Neural cell (in vitro differentiated cells): ENCODE data around the gene GFM1. TPM values are rescaled to one million over a fixed set of nuclear protein-coding genes. Genes with fewer than 3 reads are reported as not detected.

Experiments used
- H2AFZ ChIP-seq: fragments of 200-600, 300-800 bp; sonication (generic), shearing (Covaris generic); 2 replicates; pipeline ENCODE4 v1.6.0; 2014; ENCODE audit warnings: low read depth, mild to moderate bottlenecking, antibody characterized with exemption, low read length, moderate library complexity
- H3F3A ChIP-seq: fragments of 200-600 bp; shearing (Covaris generic); 2 replicates; pipeline ENCODE4 v1.6.1; 2016; ENCODE audit warnings: mild to moderate bottlenecking, moderate library complexity, mixed read lengths, antibody characterized with exemption, low read length; ENCODE audit not compliant: insufficient read depth, poor library complexity, severe bottlenecking
- H3K27ac ChIP-seq: fragments of 200-600, 300-800 bp; sonication (generic), shearing (Covaris generic); 2 replicates; pipeline ENCODE4 v1.5.1; 2014; ENCODE audit warnings: mild to moderate bottlenecking, low read length, moderate library complexity
- H3K27me3 ChIP-seq: fragments of 300-800, 200-600 bp; sonication (generic), shearing (Covaris generic); 2 replicates; pipeline ENCODE4 v1.6.0; 2014; ENCODE audit warnings: mild to moderate bottlenecking, low read depth, low read length, moderate library complexity; ENCODE audit not compliant: insufficient read depth
- H3K36me3 ChIP-seq: fragments of 300-800, 200-600 bp; sonication (generic), shearing (Covaris generic); 2 replicates; pipeline ENCODE4 v1.5.1; 2014; ENCODE audit warnings: mild to moderate bottlenecking, antibody characterized with exemption, low read length, moderate library complexity; ENCODE audit not compliant: insufficient read depth
- H3K4me2 ChIP-seq: fragments of 300-800, 200-600 bp; sonication (generic), shearing (Covaris generic); 2 replicates; pipeline ENCODE4 v1.6.0; 2014; ENCODE audit warnings: mild to moderate bottlenecking, low read length
- H3K4me3 ChIP-seq: fragments of 300-800, 200-600 bp; sonication (generic), shearing (Covaris generic); 2 replicates; pipeline ENCODE4 v1.5.1; 2014; ENCODE audit warnings: mild to moderate bottlenecking, low read length, moderate library complexity
- H3K79me2 ChIP-seq: fragments of 200-600 bp; shearing (Covaris generic); replicated peaks from 2 replicates; pipeline ENCODE4 v1.6.0; 2014; ENCODE audit warnings: mild to moderate bottlenecking, low read length, moderate library complexity; ENCODE audit not compliant: insufficient read depth
- H3K9ac ChIP-seq: fragments of 300-800, 200-600 bp; sonication (generic), shearing (Covaris generic); 2 replicates; pipeline ENCODE4 v1.6.1; 2016; ENCODE audit warnings: mild to moderate bottlenecking, low read length, mixed read lengths
- H3K9me2 ChIP-seq: fragments of 200-600 bp; shearing (Covaris generic); 2 replicates; pipeline ENCODE4 v1.6.1; 2016; ENCODE audit warnings: mild to moderate bottlenecking, low read length, mixed read lengths; ENCODE audit not compliant: insufficient read depth
- H3K9me3 ChIP-seq: fragments of 200-600, 300-800 bp; sonication (generic), shearing (Covaris generic); 2 replicates; pipeline ENCODE4 v1.6.1; 2016; ENCODE audit warnings: mild to moderate bottlenecking, mixed run types, low read length, moderate library complexity, mixed read lengths
- H4K20me1 ChIP-seq: fragments of 200-600 bp; shearing (Covaris generic); 2 replicates; pipeline ENCODE4 v1.6.1; 2016; ENCODE audit warnings: mild to moderate bottlenecking, mixed run types; ENCODE audit not compliant: insufficient read depth
- CTCF ChIP-seq: fragments of 450-650 bp; IDR thresholded peaks from 2 replicates; pipeline ENCODE4 v1.5.1; 2014; ENCODE audit warnings: antibody characterized with exemption, mild to moderate bottlenecking, moderate library complexity; ENCODE audit not compliant: poor library complexity, severe bottlenecking
- EP300 ChIP-seq: fragments of 450-650 bp; conservative IDR thresholded peaks from 2 replicates; pipeline ENCODE4 v1.6.1; 2014; ENCODE audit warnings: antibody characterized with exemption, mild to moderate bottlenecking, moderate library complexity; ENCODE audit not compliant: poor library complexity, severe bottlenecking
- EZH2 ChIP-seq: fragments of 200-600, 300-800 bp; shearing (Covaris generic), sonication (generic); IDR thresholded peaks from 2 replicates; pipeline ENCODE4 v1.6.1; 2014; ENCODE audit warnings: antibody characterized with exemption, low read length, borderline replicate concordance, mild to moderate bottlenecking; ENCODE audit not compliant: insufficient read depth, poor library complexity, severe bottlenecking
- MXI1 ChIP-seq: fragments of 450-650 bp; conservative IDR thresholded peaks from 2 replicates; pipeline ENCODE4 v1.6.1; 2014; ENCODE audit warnings: antibody characterized with exemption, mild to moderate bottlenecking; ENCODE audit not compliant: poor library complexity, severe bottlenecking
- POLR2AphosphoS5 ChIP-seq: IDR thresholded peaks from 2 replicates; pipeline ENCODE4 v1.6.1; 2012
- RAD21 ChIP-seq: fragments of 450-650 bp; conservative IDR thresholded peaks from 2 replicates; pipeline ENCODE4 v1.6.1; 2014; ENCODE audit warnings: antibody characterized with exemption, mild to moderate bottlenecking, moderate library complexity
- REST ChIP-seq: IDR thresholded peaks from 2 replicates; pipeline ENCODE4 v1.6.1; 2012; ENCODE audit warnings: borderline replicate concordance
- SMC3 ChIP-seq: fragments of 450-650 bp; conservative IDR thresholded peaks from 2 replicates; pipeline ENCODE4 v1.6.1; 2014; ENCODE audit warnings: antibody characterized with exemption, mild to moderate bottlenecking, moderate library complexity; ENCODE audit not compliant: poor library complexity
- TAF1 ChIP-seq: IDR thresholded peaks from 2 replicates; pipeline ENCODE4 v1.6.1; 2012; ENCODE audit warnings: low read depth
- polyA plus RNA-seq: library from polyadenylated mRNA; depleted of rRNA; stranded (reverse); fragments of >200 nt; gene quantifications from 2 replicates; pipeline ENCODE4 v1.2.3, GENCODE V29; 2014

The GFM1 gene
- polyA plus RNA-seq, 1 donor from 2014 or later: 67.1 TPM

- Histone ChIP-seq H3K79me2 (no peaks in the 10 kb centered on the region), H3K9me3 (no peaks in the 10 kb centered on the region), H3K27me3 (peaks cover 20% of the 10 kb centered on the region), H4K20me1 (no peaks in the 10 kb centered on the region), H3K9ac (peak within 1 kb of the TSS; percentile 16), H2AFZ (no peak within 1 kb of the TSS), H3K9me2 (no peaks in the 10 kb centered on the region), H3F3A (no peaks in the 10 kb centered on the region), H3K36me3 (no peaks in the 10 kb centered on the region), H3K4me2 (no peak within 1 kb of the TSS), H3K4me3 (peak within 1 kb of the TSS; percentile 65), H3K27ac (no peak within 1 kb of the TSS)
- TF ChIP-seq REST (no peak), SMC3 (no peak), TAF1 (no peak), EZH2 (no peak), EP300 (no peak), CTCF (no peak), POLR2AphosphoS5 (no peak), MXI1 (no peak), RAD21 (no peak)
Observed at GRCh38 chr3:158731938-158732855, 87.9 kb downstream of the GFM1 start, which contains the start of gene RARRES1. TSS of gene RARRES1 (minus strand) at chr3:158732457. CDS start at chr3:158732415, 42 bp downstream.

GRCh38 chr3:158732856-158733200 lies 88.5 kb downstream of the GFM1 start:
- H3K27ac ChIP-seq: no peak overlapping the region

More at GRCh38 chr3:158732856-158733200, 88.5 kb downstream of the GFM1 start:
- Histone ChIP-seq H3K9me3 (no peaks in the 10 kb centered on the region), H3K27me3 (peaks cover 20% of the 10 kb centered on the region), H3K4me3 (peak overlapping the region; percentile 65), H3K9me2 (no peaks in the 10 kb centered on the region), H3K36me3 (no peaks in the 10 kb centered on the region), H3K9ac (no peak overlapping the region), H2AFZ (no peak overlapping the region), H3F3A (no peaks in the 10 kb centered on the region), H3K4me2 (no peak overlapping the region), H3K79me2 (no peaks in the 10 kb centered on the region), H4K20me1 (no peaks in the 10 kb centered on the region)
- TF ChIP-seq MXI1: no peak
- TF ChIP-seq RAD21: no peak
- TF ChIP-seq POLR2AphosphoS5: no peak
- TF ChIP-seq EP300: no peak
- TF ChIP-seq REST: no peak
- no peak for TF ChIP-seq SMC3
- TF ChIP-seq CTCF: no peak
- TF ChIP-seq TAF1: no peak
- TF ChIP-seq EZH2: no peak
